ENCODE results near the gene TMEM239. TPM values are rescaled to one million over a fixed set of nuclear protein-coding genes. Genes with fewer than 3 reads are reported as not detected.

TMEM239 gene
- polyA plus RNA-seq, 3 donors = not detected

DNA sequence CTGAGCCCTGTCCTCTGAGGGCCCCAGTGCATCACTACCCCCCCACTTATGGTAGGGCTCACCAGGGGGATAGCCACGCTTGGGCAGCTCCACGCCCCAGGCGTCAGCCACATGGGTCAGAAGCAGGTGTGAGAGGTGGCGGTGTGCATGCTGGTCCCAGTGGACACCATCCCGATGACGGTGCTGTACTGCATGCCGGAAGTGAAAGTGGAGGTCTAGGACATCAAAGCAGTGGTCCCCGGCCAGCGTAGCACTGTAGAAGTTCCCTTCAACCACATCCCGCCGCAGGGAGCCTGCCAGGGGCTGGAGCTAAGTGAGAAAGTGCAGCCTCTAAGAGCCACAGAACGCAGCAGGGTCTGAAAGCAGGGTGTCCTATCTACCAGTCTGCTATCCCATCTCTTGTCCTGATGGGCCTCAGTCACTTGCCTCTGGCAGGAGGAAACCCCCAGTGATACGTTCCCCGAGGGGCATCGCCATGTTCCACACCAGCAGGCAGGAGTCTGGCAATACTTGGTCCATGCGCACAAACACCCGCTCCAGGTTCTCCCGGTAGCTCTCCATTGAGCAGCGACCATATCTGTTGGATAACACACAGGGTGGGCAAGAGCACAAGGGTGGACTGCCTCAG is 22.1 kb downstream of the TMEM239 start:
- 95 to 96% (median 95%) methylated on average over 19 of the region's 19 CpGs for WGBS, 3 donors
- H3K27ac ChIP-seq (ENCODE audit: low read depth, low read length) = no peak overlapping the region

DNA sequence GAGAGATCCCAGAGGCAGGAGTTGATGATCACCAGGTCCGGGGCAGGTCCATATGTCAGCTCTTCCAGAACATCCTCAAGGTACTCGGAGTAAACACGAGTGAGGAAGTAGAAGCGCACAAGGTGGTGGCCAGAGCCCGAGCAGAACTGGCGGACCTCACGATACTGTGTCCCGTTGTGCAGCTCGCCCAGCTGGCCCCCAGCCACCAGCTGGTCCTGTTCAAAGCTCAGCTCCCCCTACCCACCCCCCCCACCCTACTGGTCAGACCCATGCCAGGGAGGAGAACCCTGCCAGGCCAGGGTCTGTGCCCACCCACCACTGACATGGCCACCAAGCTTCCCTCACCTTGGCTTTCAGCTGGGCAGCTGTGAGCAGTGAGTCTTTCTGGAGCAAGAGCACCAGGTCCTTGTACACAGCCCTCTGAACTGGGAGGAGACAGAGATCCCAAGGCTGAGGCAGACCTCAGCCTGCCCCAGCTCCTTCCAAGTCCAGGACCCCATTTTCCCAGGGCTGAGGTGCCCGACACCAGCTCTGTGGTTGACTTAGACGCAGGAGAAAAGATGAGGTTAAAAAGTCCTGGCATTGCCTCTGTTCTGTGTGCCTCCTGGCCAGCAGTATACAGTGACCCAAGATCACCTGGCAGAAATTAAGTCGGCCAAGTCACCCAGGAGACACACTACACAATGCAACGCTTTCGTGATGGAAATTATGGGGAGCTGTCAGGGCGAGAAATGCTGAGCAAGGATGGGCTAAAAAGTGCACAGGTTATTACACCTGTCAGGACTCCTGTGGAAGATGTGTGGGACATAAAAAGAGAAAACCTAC is 22.9 kb downstream of the TMEM239 start:
- 93 to 96% (median 95%) methylated on average over 15 of the region's 15 CpGs for WGBS, 3 donors
- no peak overlapping the region for H3K27ac ChIP-seq (ENCODE audit: low read depth, low read length)

DNA sequence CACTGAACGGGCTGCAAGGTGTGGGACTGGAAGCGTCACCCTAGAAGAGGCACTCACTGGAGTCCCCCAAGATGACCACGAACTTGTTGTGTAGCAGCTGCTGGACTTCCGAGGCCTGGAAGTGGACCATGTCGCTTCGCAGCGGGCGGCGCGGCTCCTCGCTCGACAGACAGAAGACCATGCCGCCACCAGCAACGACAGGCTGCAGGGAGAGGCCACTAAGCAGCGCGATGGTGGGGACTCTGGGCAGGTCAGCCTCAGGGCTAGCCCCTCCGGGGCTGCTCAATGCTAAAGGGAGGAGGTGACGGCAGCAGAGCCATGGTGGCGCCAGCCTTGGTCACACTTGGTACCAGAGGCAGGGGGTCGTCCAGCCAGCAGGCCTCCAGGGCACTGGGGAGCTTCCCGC is 23.6 kb downstream of the TMEM239 start:
- no peak overlapping the region for H3K27ac ChIP-seq (ENCODE audit: low read depth, low read length)
- WGBS, 3 donors = 82 to 86% (median 82%) methylated on average over 20 to 21 of the region's 21 CpGs

DNA sequence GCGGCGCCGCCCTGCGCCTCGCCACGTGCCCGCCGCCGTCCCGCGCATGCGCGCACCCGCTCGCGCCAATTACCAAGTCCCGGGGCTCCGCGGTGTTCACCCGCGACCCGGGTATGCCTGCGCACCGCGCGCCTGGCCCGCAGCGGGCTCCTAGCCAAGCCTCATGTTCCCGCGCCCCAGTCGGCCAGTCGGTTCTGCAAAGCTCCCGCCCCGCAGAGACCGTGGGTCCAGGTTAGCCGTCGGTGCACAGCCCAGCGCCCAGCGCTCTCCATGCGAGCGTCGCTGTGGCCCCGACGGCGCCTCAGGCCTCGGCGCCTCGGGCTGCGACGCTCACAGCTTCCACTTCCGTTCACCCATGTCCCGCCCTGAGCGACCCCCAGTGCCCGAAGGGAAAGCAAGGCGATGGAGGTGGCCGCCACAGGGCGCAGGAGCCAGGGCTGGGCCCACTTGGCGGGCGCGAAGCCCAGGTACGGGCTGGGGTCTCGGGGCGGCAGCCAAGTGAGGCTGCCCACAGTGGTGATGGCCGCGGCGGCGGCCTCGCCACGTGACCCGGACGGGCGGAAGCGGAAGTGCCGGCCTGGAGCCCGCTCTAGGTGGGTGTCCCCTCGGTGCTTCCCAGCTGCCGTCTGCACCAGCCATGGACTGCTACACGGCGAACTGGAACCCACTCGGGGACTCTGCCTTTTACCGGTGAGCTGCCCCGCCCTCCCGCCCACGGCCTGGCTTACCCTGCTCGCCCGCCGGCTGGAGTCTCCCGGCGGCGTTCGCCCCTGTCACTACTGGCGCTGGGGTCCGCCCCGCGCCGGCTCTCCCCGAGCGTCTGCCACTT is 24.2 kb downstream of the TMEM239 start, which contains the start of the genes PCED1A and VPS16:
TSS of gene PCED1A (minus strand) at position 518 of the 829 bp plus-strand sequence. CDS start 743 bp downstream, outside the sequence.
TSS of gene VPS16 (plus strand) at position 608 of the 829 bp plus-strand sequence. CDS start at position 638, 30 bp downstream.
- peak within 1 kb of the TSS; percentile 32 for H3K27ac ChIP-seq (ENCODE audit: low read depth, low read length)
- 1 to 3% (median 2%) methylated on average over 71 to 98 of the region's 98 CpGs for WGBS, 3 donors

DNA sequence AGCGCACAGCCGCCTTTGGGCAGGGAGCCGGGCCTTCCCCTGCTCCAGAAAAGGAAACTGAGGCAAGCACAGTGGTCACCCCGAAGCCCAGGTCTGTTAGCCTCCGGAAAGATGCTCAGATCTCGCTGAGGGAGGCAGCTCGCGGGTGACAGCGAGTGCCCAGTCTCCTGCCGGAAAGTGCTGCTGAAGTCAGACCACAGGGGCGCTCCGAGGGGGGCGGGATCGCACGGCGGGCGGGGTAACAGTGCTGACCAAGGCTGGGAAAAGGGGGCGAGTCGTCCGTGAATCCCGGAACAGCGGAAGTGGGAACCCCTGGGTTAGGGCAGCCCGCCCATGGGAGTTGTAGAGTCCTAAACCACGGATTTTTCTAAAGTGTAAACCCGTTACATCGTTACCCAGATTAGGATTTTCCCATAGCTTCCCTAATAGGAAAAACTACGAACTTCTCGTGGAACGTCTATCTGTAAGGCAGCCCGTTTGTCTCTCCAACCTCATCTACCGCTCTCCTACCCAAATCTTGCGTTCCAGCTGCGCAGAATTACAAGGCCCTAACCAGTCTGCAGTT is 24.9 kb downstream of the TMEM239 start:
- 4 to 6% (median 5%) methylated on average over 33 of the region's 33 CpGs for WGBS, 3 donors
- no peak overlapping the region for H3K27ac ChIP-seq (ENCODE audit: low read depth, low read length)

DNA sequence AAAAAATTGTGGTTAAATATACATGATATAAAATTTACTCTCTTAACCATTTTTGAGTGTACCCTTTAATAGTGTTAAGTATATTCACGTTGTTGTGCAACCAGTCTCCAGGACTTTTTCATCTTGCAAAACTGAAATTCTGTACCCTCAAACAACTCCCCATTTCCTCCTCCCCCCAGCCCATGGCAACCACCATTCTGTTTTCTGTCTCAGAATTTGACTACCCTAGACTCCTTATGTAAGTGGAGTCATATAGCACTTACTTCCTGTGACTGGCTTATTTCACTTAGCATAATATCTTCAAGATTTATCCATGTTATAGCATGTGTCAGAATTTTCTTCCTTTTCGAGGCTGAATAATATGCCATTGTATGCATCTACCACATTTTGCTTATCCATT is 29.4 kb downstream of the TMEM239 start:
- WGBS, 3 donors = 71 to 87% (median 77%) methylated on average over 2 of the region's 2 CpGs
- no peak overlapping the region for H3K27ac ChIP-seq (ENCODE audit: low read depth, low read length)

DNA sequence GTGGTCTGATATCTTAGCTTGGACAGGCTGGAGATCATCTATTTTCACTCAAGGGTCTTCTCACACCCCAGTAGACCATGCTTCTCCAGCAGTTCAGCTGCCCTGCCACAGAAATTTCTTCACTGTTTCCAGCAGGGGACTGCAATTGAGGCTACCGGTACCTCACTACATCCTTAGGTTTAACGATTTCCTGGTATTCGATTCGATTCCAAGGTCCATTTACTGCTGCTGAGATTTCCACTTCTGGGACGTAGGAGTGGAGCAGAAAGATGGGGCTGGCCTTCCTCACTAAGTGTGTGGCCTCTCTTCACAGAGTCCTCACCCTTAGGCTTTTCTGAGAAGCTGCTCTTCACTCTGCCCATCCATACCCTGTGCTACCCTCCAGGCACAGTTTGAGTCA is 30.5 kb downstream of the TMEM239 start:
- H3K27ac ChIP-seq (ENCODE audit: low read depth, low read length) = no peak overlapping the region
- WGBS, 3 donors = 56 to 86% (median 72%) methylated on average over 5 of the region's 5 CpGs

DNA sequence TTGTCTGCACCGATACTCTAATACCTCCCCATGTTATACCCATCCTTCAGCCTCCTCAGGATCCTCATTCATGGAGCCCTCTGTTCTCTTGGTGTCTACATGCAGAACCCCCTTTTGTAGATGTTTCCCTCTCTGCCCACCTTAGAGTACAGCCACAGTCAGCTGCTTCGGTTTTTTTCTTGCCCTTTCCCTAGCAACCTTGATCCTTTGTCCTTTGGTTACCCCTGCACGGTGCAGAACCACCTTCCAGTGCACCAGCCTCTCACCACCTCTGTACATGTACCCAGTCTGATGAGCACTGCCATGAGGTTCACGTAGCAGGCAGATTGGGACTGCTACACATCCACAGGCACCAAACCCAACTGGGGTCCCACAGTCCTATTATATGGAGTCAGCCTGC is 31.6 kb downstream of the TMEM239 start:
- no peak overlapping the region for H3K27ac ChIP-seq (ENCODE audit: low read depth, low read length)
- 90 to 97% (median 93%) methylated on average over 4 of the region's 4 CpGs for WGBS, 3 donors

DNA sequence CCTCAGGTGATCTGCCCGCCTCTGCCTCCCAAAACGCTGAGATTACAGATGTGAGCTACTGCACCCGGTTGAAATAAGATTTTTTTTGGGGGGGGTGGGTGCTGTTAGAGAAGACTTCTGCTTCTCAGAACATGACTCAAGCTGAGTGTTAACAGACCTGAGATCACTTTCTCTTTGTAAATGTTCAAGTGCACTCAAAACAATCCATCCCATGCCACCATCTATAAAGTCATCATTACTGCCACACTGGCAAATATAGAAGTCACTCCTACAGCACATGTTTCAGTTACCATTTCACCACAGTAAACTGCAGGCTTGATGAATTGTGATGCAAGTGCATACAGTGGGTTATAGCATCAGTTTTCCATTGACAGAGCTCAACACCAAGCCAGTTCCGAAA is 33.4 kb downstream of the TMEM239 start:
- no peak overlapping the region for H3K27ac ChIP-seq (ENCODE audit: low read depth, low read length)
- 81 to 93% (median 88%) methylated on average over 4 of the region's 4 CpGs for WGBS, 3 donors

DNA sequence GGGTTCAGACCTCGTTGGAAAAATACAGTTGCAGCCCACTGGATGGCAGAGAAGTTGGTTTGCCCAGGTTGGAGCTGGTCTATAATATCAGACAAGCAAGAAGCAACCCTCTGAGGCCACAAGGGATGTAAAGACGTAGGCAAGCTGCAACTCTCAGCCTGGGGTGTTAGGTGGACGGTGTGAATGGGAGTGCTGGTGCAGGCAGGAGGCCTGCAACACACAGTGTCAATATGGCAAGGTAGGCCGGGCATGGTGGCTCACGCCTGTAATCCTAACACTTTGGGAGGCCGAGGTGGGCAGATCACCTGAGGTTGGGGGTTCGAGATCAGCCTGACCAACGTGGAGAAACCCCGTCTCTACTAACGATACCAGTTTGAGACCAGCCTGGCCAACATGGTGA is 34.9 kb downstream of the TMEM239 start:
- WGBS, 3 donors = 93 to 95% (median 93%) methylated on average over 10 of the region's 10 CpGs
- no peak overlapping the region for H3K27ac ChIP-seq (ENCODE audit: low read depth, low read length)

DNA sequence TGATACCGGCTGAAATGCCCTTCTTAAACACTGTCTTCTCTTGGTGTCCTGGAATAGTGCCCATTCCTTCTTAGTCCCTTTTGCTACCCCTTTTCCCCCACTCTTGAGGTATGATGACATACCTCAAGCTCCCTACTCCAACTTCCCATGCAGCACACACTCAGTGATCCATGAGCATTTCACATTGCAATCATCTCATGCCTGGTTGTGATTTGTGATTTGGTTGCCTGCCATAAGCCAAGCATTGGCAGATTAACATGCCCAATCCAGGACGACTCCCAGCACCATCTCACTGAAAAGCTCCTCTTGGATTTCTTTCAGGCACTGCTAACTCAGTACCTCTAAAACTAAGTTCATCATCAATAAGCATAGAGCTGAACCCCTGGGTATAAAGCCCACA is 42.4 kb downstream of the TMEM239 start:
- WGBS, 3 donors = 89 to 93% (median 91%) methylated on average over 2 of the region's 2 CpGs
- no peak overlapping the region for H3K27ac ChIP-seq (ENCODE audit: low read depth, low read length)

DNA sequence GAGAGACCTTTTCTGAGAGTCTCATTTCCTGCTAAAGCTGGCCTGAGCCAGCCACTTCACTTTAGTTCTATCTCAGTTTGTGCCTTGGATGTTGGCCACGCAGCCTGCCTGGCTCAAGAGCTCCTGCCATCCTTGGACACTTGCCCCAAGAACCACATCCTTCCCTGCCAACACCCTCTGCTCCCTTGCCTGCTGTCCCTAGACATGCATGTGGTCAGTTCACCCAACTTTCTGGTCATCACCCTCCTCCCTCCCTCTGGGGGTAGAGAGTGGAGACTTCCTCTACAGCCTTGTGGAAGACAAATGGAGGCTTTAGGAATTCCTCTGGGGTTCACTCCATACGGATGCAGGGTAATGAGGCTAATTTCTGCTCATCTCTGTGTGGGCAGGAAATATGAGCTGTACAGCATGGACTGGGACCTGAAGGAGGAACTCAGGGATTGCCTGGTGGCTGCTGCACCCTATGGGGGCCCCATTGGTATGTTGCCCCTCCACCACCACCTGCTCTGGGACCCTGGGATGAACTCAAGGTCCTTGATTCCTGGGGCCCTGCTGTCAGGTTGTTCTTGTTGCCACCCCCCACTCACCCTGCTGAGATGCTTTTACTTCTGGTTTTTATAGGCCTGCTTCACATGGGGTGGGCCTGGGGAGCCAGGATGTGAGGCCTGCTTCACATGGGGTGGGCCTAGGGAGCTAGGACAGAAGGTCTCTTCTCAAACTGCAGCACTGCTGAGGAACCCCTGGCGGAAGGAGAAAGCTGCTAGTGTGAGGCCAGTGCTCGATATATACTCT is 43.4 kb downstream of the TMEM239 start:
- WGBS, 3 donors = 74 to 92% (median 85%) methylated on average over 4 of the region's 4 CpGs

DNA sequence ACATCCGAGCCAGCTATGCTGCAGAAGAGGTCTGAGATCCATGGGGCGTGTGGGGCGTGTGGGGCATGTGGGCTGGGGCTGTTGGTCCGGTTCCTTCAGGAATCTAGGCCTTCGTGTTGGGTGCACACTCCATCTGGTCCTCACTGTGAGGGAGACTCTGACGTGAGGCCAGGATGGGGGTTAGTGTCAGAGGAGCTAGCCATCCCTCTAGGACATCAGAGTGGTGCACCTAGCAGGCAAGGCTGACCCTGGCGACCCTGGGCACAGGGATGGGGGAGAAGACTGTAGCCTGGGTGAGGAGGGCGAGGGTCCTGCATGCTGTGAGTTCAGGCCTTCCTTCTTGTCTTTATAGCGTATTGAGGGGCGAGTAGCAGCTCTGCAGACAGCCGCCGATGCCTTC is 48.5 kb downstream of the TMEM239 start:
- 95 to 97% (median 95%) methylated on average over 12 of the region's 12 CpGs for WGBS, 3 donors
- H3K27ac ChIP-seq (ENCODE audit: low read depth, low read length) = no peak overlapping the region

More for the DNA sequence above, 43.4 kb downstream of the TMEM239 start:
- H3K27ac ChIP-seq (ENCODE audit: low read depth, low read length) = no peak overlapping the region

DNA sequence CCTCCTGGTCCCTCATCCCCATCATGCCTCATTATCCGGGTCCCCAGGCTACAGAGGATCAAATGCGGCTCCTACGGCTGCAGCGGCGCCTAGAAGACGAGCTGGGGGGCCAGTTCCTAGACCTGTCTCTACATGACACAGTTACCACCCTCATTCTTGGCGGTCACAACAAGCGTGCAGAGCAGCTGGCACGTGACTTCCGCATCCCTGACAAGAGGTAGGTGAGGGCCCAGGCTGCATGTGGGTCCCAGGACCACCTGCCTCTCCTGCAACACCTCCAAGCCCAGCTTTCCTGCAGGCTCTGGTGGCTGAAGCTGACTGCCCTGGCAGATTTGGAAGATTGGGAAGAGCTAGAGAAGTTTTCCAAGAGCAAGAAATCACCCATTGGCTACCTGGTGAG is 48.9 kb downstream of the TMEM239 start:
- 96 to 97% (median 97%) methylated on average over 10 of the region's 10 CpGs for WGBS, 3 donors
- no peak overlapping the region for H3K27ac ChIP-seq (ENCODE audit: low read depth, low read length)

DNA sequence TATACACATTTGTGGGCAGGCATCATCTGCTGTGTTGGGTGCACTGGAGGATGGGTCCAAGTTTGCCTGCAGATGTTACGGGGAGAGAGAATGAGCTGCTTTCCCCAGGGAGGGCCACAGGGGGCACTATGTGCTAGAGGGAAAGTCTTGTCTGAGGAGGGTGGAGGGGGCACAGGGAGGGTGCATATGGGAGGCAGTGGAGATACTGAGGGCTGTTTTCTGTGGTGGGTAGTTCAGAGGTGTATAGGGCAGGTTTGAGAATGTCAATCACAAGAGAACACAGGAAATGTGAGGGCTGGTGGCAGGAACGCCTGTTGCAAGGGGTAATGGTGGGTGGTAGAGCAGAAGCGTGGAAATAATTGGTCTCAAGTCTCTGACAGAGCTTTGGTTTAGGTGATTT is 49.5 kb downstream of the TMEM239 start:
- 87 to 89% (median 88%) methylated on average over 3 of the region's 3 CpGs for WGBS, 3 donors
- H3K27ac ChIP-seq (ENCODE audit: low read depth, low read length) = no peak overlapping the region

DNA sequence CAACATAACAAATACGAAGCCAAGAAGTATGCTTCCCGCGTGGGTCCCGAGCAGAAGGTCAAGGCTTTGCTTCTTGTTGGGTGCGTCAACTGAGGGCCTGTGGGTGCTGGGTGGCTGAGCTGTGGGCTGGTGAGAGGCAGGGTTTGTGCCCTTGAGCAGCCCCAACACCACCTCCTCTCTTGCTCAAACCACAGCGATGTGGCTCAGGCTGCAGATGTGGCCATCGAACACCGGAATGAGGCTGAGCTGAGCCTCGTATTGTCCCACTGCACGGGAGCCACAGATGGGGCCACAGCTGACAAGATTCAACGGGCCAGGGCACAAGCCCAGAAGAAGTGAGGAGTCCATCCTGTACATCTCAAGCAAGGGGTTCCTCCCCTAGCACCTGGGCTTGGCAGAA is 50.1 kb downstream of the TMEM239 start:
- 85 to 95% (median 91%) methylated on average over 11 of the region's 11 CpGs for WGBS, 3 donors
- no peak overlapping the region for H3K27ac ChIP-seq (ENCODE audit: low read depth, low read length)

DNA sequence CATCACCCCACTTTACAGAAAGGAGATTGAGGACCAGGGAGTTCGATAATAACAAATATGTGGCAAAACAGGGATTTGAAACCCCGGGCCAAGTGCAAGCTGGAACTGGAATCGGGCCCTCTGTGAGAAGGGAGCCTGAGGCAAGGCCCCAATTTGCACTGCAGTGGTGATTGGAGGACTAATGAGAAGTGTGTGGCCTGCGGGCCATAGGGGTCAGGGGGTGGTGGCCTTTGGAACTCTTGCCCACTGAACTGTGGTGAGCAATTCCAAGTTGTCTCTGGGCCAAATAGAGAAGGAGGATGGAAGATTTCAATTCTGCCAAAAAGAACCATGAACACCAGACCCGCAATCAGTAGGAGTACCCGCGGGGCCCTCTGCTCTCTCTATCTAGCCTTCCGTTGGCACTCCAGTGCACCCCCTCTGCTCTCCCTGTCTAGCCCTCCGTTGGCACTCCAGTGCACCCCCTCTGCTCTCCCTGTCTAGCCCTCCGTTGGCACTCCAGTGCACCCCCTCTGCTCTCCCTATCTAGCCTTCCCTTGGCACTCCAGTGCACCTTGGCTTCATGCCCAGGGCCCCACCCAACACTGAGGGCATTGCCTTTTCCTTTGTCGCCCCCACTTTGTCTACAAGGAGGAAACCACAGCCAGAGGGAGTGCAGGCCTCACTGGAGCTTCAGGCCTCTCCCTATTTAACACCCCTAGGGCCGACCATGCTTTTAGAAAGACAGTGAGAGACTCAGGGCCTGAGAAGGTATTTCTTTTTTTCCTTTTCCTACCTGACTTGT is 51.1 kb downstream of the TMEM239 start:
- H3K27ac ChIP-seq (ENCODE audit: low read depth, low read length) = no peak overlapping the region
- 54 to 82% (median 58%) methylated on average over 11 to 12 of the region's 12 CpGs for WGBS, 3 donors

Measured in adipose tissue (tissue), 3 donors.